ENCODE results near the gene MAP3K13.

MAP3K13 gene

DNA sequence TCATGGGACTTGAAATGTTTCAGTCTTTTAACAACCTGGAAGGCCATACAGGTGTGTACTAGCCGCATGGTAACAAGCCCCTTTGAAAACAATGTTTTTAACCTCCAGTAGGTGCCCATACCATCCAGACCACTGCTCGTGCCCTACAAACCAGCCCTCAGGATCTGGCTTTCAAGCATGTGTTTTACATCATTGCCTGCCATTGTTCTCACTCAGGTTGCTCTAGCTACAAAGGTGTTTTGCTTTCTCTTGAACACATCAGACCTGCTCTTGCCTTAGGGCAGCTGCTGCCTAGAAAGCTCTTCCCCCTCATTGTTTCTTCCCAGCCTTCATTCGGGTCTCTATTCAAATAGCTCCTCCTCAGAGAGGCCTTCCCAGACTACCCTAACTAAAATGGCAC is 32.3 kb upstream of the MAP3K13 start:
- Histone ChIP-seq H2AK5ac (ENCODE audit: low read depth, low read length) (no peak overlapping the region), H3K14ac (ENCODE audit: low read length) (no peak overlapping the region), H3K4me3 (ENCODE audit: low read length in 2 of 2) (no peak overlapping the region), H3K18ac (ENCODE audit: low read length) (no peak overlapping the region), H3K4me2 (ENCODE audit: insufficient read depth, low read length, poor library complexity, severe bottlenecking) (no peak overlapping the region), H2BK5ac (ENCODE audit: low read length) (no peak overlapping the region), H2BK15ac (ENCODE audit: low read length) (no peak overlapping the region), H2AFZ (ENCODE audit: low read length) (no peak overlapping the region), H3K4ac (ENCODE audit: low read length) (no peak overlapping the region), H4K91ac (ENCODE audit: low read depth, low read length, poor library complexity) (no peak overlapping the region), H2BK120ac (ENCODE audit: low read depth, low read length) (no peak overlapping the region), H3K79me1 (ENCODE audit: low read depth, low read length) (no peaks in the 10 kb centered on the region), H2BK12ac (ENCODE audit: low read length) (no peak overlapping the region), H3K23ac (ENCODE audit: low read depth, low read length, poor library complexity) (no peak overlapping the region), H3K9me3 (replicated peaks in 1 of 2; ENCODE audit: control insufficient read depth in 2 of 2, insufficient read depth in 1 of 2, low read depth in 1 of 2, low read length in 2 of 2) (no peaks in the 10 kb centered on the region), H4K8ac (ENCODE audit: low read depth, low read length) (no peak overlapping the region), H3K4me1 (ENCODE audit: control insufficient read depth in 2 of 2, insufficient read depth in 1 of 2, low read depth in 1 of 2, low read length in 2 of 2) (no peaks in the 10 kb centered on the region), H3K9ac (ENCODE audit: low read depth, low read length, poor library complexity) (no peak overlapping the region), H3K36me3 (replicated peaks in 1 of 2; ENCODE audit: control insufficient read depth in 2 of 2, insufficient read depth in 2 of 2, low read length in 2 of 2) (no peaks in the 10 kb centered on the region), H3K27me3 (ENCODE audit: control insufficient read depth in 3 of 3, insufficient read depth in 3 of 3, low read depth in 1 of 3, low read length in 3 of 3) (no peaks in the 10 kb centered on the region), H3K27ac (replicated peaks; ENCODE audit: low read length) (no peak overlapping the region)
- no peak for DNase-seq (ENCODE audit: low spot score)
- WGBS, 2 donors (ENCODE audit: extremely low coverage in 2 of 2, insufficient read length in 2 of 2, insufficient replicate concordance in 1 of 2) = no CpG with 5 or more reads among the region's 3 CpGs

- no peak overlapping the region for H3K14ac ChIP-seq (ENCODE audit: low read length)
- no peaks in the 10 kb centered on the region for H3K36me3 ChIP-seq (replicated peaks in 1 of 2; ENCODE audit: control insufficient read depth in 2 of 2, insufficient read depth in 2 of 2, low read length in 2 of 2)
- H2BK5ac ChIP-seq (ENCODE audit: low read length) = no peak overlapping the region
- no peak overlapping the region for H4K91ac ChIP-seq (ENCODE audit: low read depth, low read length, poor library complexity)
- H3K23ac ChIP-seq (ENCODE audit: low read depth, low read length, poor library complexity) = no peak overlapping the region
- H3K4ac ChIP-seq (ENCODE audit: low read length) = no peak overlapping the region
- H3K4me1 ChIP-seq (ENCODE audit: control insufficient read depth in 2 of 2, insufficient read depth in 1 of 2, low read depth in 1 of 2, low read length in 2 of 2) = no peaks in the 10 kb centered on the region
- H3K4me3 ChIP-seq (ENCODE audit: low read length in 2 of 2) = no peak overlapping the region
- H3K9ac ChIP-seq (ENCODE audit: low read depth, low read length, poor library complexity) = no peak overlapping the region
- no peaks in the 10 kb centered on the region for H3K79me1 ChIP-seq (ENCODE audit: low read depth, low read length)
- no peak overlapping the region for H2BK15ac ChIP-seq (ENCODE audit: low read length)
- H3K4me2 ChIP-seq (ENCODE audit: insufficient read depth, low read length, poor library complexity, severe bottlenecking) = no peak overlapping the region
- no peak for DNase-seq (ENCODE audit: low spot score)
- no peak overlapping the region for H3K27ac ChIP-seq (replicated peaks; ENCODE audit: low read length)
- no peaks in the 10 kb centered on the region for H3K27me3 ChIP-seq (ENCODE audit: control insufficient read depth in 3 of 3, insufficient read depth in 3 of 3, low read depth in 1 of 3, low read length in 3 of 3)
- no peak overlapping the region for H3K18ac ChIP-seq (ENCODE audit: low read length)
- H4K8ac ChIP-seq (ENCODE audit: low read depth, low read length) = no peak overlapping the region
- H3K9me3 ChIP-seq (replicated peaks in 1 of 2; ENCODE audit: control insufficient read depth in 2 of 2, insufficient read depth in 1 of 2, low read depth in 1 of 2, low read length in 2 of 2) = no peaks in the 10 kb centered on the region
- no peak overlapping the region for H2AK5ac ChIP-seq (ENCODE audit: low read depth, low read length)
- no CpG with 5 or more reads among the region's 3 CpGs for WGBS, 2 donors (ENCODE audit: extremely low coverage in 2 of 2, insufficient read length in 2 of 2, insufficient replicate concordance in 1 of 2)
- no peak overlapping the region for H2BK12ac ChIP-seq (ENCODE audit: low read length)
- H2BK120ac ChIP-seq (ENCODE audit: low read depth, low read length) = no peak overlapping the region
- H2AFZ ChIP-seq (ENCODE audit: low read length) = no peak overlapping the region
Observed at GRCh38 chr3:185332026-185332735, 30.8 kb upstream of the MAP3K13 start.

DNA sequence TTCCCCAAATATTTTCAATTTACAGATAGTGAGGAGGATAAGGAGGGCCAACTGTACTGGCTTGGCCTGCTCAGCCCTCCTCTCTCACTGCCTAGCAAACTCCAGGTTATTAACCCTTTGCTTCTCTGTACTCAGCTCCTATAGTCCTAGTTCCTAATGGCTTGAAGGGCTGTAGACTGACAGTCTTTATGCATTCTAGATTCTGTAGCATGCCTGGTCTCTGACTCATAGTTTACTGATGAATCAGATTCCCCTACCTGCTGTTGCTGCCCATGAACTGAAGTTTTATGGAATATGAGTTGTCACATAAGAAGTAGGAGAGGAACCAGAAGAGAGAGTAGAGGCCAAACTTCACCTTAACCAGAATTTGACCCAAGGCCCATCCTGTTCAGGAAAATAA is 27.1 kb upstream of the MAP3K13 start:
- Histone ChIP-seq H2BK12ac (ENCODE audit: low read length) (no peak overlapping the region), H4K8ac (ENCODE audit: low read depth, low read length) (no peak overlapping the region), H3K4me2 (ENCODE audit: insufficient read depth, low read length, poor library complexity, severe bottlenecking) (no peak overlapping the region), H3K4me3 (ENCODE audit: low read length in 2 of 2) (no peak overlapping the region), H3K14ac (ENCODE audit: low read length) (no peak overlapping the region), H3K36me3 (replicated peaks in 1 of 2; ENCODE audit: control insufficient read depth in 2 of 2, insufficient read depth in 2 of 2, low read length in 2 of 2) (no peaks in the 10 kb centered on the region), H2BK5ac (ENCODE audit: low read length) (no peak overlapping the region), H2AFZ (ENCODE audit: low read length) (no peak overlapping the region), H3K4ac (ENCODE audit: low read length) (no peak overlapping the region), H4K91ac (ENCODE audit: low read depth, low read length, poor library complexity) (no peak overlapping the region), H2BK120ac (ENCODE audit: low read depth, low read length) (no peak overlapping the region), H3K9me3 (replicated peaks in 1 of 2; ENCODE audit: control insufficient read depth in 2 of 2, insufficient read depth in 1 of 2, low read depth in 1 of 2, low read length in 2 of 2) (no peaks in the 10 kb centered on the region), H3K18ac (ENCODE audit: low read length) (no peak overlapping the region), H3K27ac (replicated peaks; ENCODE audit: low read length) (no peak overlapping the region), H3K27me3 (ENCODE audit: control insufficient read depth in 3 of 3, insufficient read depth in 3 of 3, low read depth in 1 of 3, low read length in 3 of 3) (no peaks in the 10 kb centered on the region), H3K23ac (ENCODE audit: low read depth, low read length, poor library complexity) (no peak overlapping the region), H3K4me1 (ENCODE audit: control insufficient read depth in 2 of 2, insufficient read depth in 1 of 2, low read depth in 1 of 2, low read length in 2 of 2) (no peaks in the 10 kb centered on the region), H3K79me1 (ENCODE audit: low read depth, low read length) (no peaks in the 10 kb centered on the region), H3K9ac (ENCODE audit: low read depth, low read length, poor library complexity) (no peak overlapping the region), H2AK5ac (ENCODE audit: low read depth, low read length) (no peak overlapping the region), H2BK15ac (ENCODE audit: low read length) (no peak overlapping the region)
- no peak for DNase-seq (ENCODE audit: low spot score)

- Histone ChIP-seq H3K79me1 (ENCODE audit: low read depth, low read length) (no peaks in the 10 kb centered on the region), H3K4me2 (ENCODE audit: insufficient read depth, low read length, poor library complexity, severe bottlenecking) (no peak overlapping the region), H4K8ac (ENCODE audit: low read depth, low read length) (no peak overlapping the region), H3K9ac (ENCODE audit: low read depth, low read length, poor library complexity) (no peak overlapping the region), H3K18ac (ENCODE audit: low read length) (no peak overlapping the region), H3K36me3 (replicated peaks in 1 of 2; ENCODE audit: control insufficient read depth in 2 of 2, insufficient read depth in 2 of 2, low read length in 2 of 2) (no peaks in the 10 kb centered on the region), H3K4ac (ENCODE audit: low read length) (no peak overlapping the region), H2BK12ac (ENCODE audit: low read length) (no peak overlapping the region), H3K23ac (ENCODE audit: low read depth, low read length, poor library complexity) (no peak overlapping the region), H3K27ac (replicated peaks; ENCODE audit: low read length) (no peak overlapping the region), H3K9me3 (replicated peaks in 1 of 2; ENCODE audit: control insufficient read depth in 2 of 2, insufficient read depth in 1 of 2, low read depth in 1 of 2, low read length in 2 of 2) (no peaks in the 10 kb centered on the region), H2BK15ac (ENCODE audit: low read length) (no peak overlapping the region), H2BK5ac (ENCODE audit: low read length) (no peak overlapping the region), H2AK5ac (ENCODE audit: low read depth, low read length) (no peak overlapping the region), H2AFZ (ENCODE audit: low read length) (no peak overlapping the region), H3K14ac (ENCODE audit: low read length) (no peak overlapping the region), H3K4me1 (ENCODE audit: control insufficient read depth in 2 of 2, insufficient read depth in 1 of 2, low read depth in 1 of 2, low read length in 2 of 2) (no peaks in the 10 kb centered on the region), H3K4me3 (ENCODE audit: low read length in 2 of 2) (no peak overlapping the region), H2BK120ac (ENCODE audit: low read depth, low read length) (no peak overlapping the region), H4K91ac (ENCODE audit: low read depth, low read length, poor library complexity) (no peak overlapping the region), H3K27me3 (ENCODE audit: control insufficient read depth in 3 of 3, insufficient read depth in 3 of 3, low read depth in 1 of 3, low read length in 3 of 3) (no peaks in the 10 kb centered on the region)
- no CpG with 5 or more reads among the region's 5 CpGs for WGBS, 2 donors (ENCODE audit: extremely low coverage in 2 of 2, insufficient read length in 2 of 2, insufficient replicate concordance in 1 of 2)
- DNase-seq (ENCODE audit: low spot score) = no peak
Observed at GRCh38 chr3:185337231-185337816, 25.6 kb upstream of the MAP3K13 start.
